Vagina (tissue), 2 donors: ENCODE measurements around the gene SGMS2.

ENCODE experiments used
- POLR2A ChIP-seq, 2 donors: fragments of 450-650 bp; IDR thresholded peaks; one replicate each; pipeline ENCODE4 v1.6.1; 2017; ENCODE audit warnings: antibody characterized with exemption in 2 of 2, mild to moderate bottlenecking in 2 of 2, moderate library complexity in 2 of 2
- POLR2AphosphoS5 ChIP-seq, 2 donors: sonication (generic); formaldehyde crosslinking; IDR thresholded peaks; one replicate each; pipeline ENCODE4 v1.9.0; 2017; ENCODE audit warnings: antibody characterized with exemption in 2 of 2, mild to moderate bottlenecking in 2 of 2, low read depth in 1 of 2; ENCODE audit not compliant: insufficient read depth in 1 of 2
- TF ChIP-seq, protein P1 (sequence below), 3 experiments: fragments of 450-650 bp in 2 of 3; fragments of 200-600 bp in 1 of 3; sonication (generic) in 1 of 3; IDR thresholded peaks; one replicate each; pipeline ENCODE4 v1.5.1; 2017 to 2019; ENCODE audit warnings: antibody characterized with exemption in 3 of 3, mild to moderate bottlenecking in 2 of 3, moderate library complexity in 2 of 3

DNA sequence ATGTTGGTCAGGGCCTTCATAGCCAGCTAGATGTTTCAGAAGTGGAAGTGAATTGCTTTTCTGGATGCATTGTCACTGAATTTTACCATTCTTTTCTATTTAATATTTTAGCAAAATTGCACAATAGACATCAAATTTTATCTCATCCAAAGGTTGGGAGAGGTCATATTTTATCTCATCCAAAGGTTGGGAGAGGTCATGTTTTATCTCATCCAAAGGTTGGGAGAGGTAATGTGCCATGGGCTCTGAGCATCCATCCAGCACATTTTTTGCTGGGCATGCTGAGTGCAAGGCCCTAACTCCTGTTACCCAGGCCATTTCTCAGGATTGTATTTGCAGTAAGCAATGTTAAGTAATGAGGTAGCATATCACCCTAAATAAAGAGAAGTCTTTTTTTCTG, 91.9 kb downstream of the SGMS2 start:
- TF ChIP-seq POLR2AphosphoS5 (IDR thresholded peaks at IDR 0.05; ENCODE audit: insufficient read depth in 1 of 2, low read depth in 1 of 2) (no peak), POLR2A (IDR thresholded peaks at IDR 0.05) (no peak)
- TF ChIP-seq, protein P1, sequence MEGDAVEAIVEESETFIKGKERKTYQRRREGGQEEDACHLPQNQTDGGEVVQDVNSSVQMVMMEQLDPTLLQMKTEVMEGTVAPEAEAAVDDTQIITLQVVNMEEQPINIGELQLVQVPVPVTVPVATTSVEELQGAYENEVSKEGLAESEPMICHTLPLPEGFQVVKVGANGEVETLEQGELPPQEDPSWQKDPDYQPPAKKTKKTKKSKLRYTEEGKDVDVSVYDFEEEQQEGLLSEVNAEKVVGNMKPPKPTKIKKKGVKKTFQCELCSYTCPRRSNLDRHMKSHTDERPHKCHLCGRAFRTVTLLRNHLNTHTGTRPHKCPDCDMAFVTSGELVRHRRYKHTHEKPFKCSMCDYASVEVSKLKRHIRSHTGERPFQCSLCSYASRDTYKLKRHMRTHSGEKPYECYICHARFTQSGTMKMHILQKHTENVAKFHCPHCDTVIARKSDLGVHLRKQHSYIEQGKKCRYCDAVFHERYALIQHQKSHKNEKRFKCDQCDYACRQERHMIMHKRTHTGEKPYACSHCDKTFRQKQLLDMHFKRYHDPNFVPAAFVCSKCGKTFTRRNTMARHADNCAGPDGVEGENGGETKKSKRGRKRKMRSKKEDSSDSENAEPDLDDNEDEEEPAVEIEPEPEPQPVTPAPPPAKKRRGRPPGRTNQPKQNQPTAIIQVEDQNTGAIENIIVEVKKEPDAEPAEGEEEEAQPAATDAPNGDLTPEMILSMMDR (IDR thresholded peaks at IDR 0.05) = no peak
